ENCODE results near the gene TENT5C. TPM values are rescaled to one million over a fixed set of nuclear protein-coding genes. Genes with fewer than 3 reads are reported as not detected.

The TENT5C gene
- total RNA-seq, 1 experiment from 2014 or later, result not detected

DNA sequence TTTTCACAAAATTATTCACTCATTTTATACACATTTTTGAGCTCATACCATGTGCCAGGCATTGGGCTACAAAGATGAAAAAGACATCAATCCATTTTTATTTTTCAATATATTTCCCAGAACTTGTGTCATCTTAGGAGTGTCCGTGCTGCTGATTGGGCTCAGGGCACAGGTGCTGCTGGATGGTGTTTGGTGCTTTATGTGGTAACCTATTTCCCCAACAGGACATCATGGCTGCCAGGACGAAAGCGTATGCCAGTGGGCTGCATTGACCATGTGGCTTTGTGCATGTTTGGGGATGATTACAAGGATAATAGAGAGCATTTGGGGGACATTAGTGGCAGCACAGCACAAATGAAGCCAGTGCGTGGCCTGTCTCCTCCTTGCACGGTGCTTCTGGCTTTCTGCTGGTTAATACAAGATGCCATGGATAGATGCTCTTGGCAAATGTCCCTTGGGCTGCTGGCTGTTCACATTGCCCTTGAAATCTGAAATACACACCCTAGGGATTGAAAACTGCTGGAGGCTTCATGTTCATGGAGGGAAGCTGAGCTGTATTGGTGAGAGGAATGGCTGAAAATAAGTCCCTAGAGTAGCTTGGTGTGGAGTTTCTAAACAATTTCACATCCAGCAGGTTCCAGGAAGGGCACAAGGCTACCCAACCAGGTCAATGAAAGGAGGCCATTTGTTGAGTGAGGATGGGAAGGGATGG, 52.3 kb downstream of the TENT5C start:
- CTCF ChIA-PET, result interaction anchor here (0.6 to 3.3 kb wide), 8 partner anchors 11 to 373 kb away, joined by 3 to 14 read pairs (median 3); no protein-coding TSS in a partner anchor
- intact Hi-C loops (cut with micrococcal nuclease), result no loop called here
- POLR2A ChIA-PET, result interaction anchor here (0.6 to 1.0 kb wide), 3 partner anchors 10 to 74 kb away, joined by 3 to 4 read pairs (median 3); no protein-coding TSS in a partner anchor

DNA sequence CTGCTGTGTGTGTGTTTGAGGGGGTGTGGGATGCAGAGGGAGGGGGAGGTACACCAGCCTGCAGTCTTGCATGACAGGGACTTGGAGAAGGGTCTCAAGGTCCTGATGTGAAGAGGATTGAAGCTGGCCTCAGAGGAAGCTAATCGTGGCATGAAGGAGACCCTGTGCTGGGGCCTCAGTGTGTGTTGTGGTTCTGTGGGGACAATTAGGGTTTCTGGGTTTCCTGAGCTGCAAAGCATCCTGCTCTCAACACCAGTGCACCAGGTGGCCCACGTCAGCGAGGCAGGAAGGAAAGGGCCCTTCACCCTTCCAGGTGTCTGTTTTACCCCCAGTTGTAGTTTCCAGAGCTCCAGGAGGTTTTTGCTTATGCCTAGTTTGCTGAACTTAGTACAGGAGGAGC, 52.8 kb downstream of the TENT5C start:
- no TSS peak for BruUV-seq (replicated peaks)
- no peaks in the 10 kb centered on the region for H3K9me3 Mint-ChIP-seq (ENCODE audit: unreplicated experiment)
- H3K27me3 Mint-ChIP-seq (ENCODE audit: insufficient read depth, unreplicated experiment), result no peaks in the 10 kb centered on the region
- no peak overlapping the region for H3K4me3 Mint-ChIP-seq (ENCODE audit: unreplicated experiment)
- TF ChIP-seq, protein P1, sequence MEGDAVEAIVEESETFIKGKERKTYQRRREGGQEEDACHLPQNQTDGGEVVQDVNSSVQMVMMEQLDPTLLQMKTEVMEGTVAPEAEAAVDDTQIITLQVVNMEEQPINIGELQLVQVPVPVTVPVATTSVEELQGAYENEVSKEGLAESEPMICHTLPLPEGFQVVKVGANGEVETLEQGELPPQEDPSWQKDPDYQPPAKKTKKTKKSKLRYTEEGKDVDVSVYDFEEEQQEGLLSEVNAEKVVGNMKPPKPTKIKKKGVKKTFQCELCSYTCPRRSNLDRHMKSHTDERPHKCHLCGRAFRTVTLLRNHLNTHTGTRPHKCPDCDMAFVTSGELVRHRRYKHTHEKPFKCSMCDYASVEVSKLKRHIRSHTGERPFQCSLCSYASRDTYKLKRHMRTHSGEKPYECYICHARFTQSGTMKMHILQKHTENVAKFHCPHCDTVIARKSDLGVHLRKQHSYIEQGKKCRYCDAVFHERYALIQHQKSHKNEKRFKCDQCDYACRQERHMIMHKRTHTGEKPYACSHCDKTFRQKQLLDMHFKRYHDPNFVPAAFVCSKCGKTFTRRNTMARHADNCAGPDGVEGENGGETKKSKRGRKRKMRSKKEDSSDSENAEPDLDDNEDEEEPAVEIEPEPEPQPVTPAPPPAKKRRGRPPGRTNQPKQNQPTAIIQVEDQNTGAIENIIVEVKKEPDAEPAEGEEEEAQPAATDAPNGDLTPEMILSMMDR (IDR thresholded peaks at IDR 0.05; ENCODE audit: unreplicated experiment), result no peak
- ChIA-PET POLR2A (interaction anchor here (0.7 kb wide), 1 partner anchor 74 kb away, joined by 4 read pairs; no protein-coding TSS in a partner anchor), CTCF (interaction anchor here (0.6 to 1.0 kb wide), 4 partner anchors 10 to 374 kb away, joined by 3 read pairs; no protein-coding TSS in a partner anchor)
- no peaks in the 10 kb centered on the region for H3K36me3 Mint-ChIP-seq (ENCODE audit: insufficient read depth, unreplicated experiment)
- intact Hi-C loops (cut with micrococcal nuclease), result no loop called here
- DNase-seq (ENCODE audit: unreplicated experiment), result no peak
- peaks cover 23% of the 10 kb centered on the region for H3K4me1 Mint-ChIP-seq (ENCODE audit: insufficient read depth, unreplicated experiment)
- H3K27ac Mint-ChIP-seq (ENCODE audit: low read depth, unreplicated experiment), result no peak overlapping the region

More for the DNA sequence above, 52.3 kb downstream of the TENT5C start:
- Mint-ChIP-seq H3K36me3 (ENCODE audit: insufficient read depth, unreplicated experiment) (no peaks in the 10 kb centered on the region), H3K27me3 (ENCODE audit: insufficient read depth, unreplicated experiment) (no peaks in the 10 kb centered on the region), H3K9me3 (ENCODE audit: unreplicated experiment) (no peaks in the 10 kb centered on the region), H3K4me3 (ENCODE audit: unreplicated experiment) (no peak overlapping the region), H3K4me1 (ENCODE audit: insufficient read depth, unreplicated experiment) (peaks cover 23% of the 10 kb centered on the region), H3K27ac (ENCODE audit: low read depth, unreplicated experiment) (no peak overlapping the region)
- TF ChIP-seq, protein P1 (IDR thresholded peaks at IDR 0.05; ENCODE audit: unreplicated experiment), result no peak
- BruUV-seq (replicated peaks), result no TSS peak
- no peak for DNase-seq (ENCODE audit: unreplicated experiment)

DNA sequence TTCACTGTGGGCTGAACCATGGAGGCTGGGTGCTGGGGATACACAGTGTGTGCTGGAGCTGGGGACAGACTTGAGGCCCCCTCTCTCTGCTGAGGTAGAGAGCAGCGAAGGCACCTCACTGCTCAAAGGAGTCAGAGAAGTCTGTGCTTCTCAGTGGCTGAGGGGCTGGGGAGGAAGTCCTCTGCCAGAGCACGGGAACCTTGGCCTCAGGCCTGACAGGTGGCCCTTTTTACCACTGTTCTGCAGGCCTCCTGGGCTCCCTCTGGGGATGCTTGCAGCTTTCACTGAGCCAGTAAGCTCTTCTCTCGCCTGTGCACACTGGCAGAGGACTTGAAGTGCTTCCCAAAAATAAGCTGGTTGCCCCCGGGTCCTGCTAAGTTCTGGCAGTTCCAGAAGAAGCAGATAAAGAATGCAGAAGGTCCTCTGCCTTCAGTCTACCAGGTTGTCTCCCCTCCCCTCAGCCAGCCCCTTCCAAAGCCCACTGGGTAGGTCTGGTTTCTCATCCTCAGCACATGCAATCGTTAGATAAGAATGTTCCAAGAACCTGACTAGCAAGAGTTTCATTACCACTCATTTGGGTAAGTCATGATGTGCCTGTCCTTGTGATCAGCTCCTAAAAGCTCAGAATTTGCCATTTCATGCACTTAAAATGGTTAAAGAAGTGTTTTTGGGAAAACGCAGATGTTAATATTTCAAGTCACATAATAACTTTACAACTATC, 53.9 kb downstream of the TENT5C start:
- DNase-seq (ENCODE audit: unreplicated experiment), result no peak
- intact Hi-C loops (cut with micrococcal nuclease), result no loop called here
- H3K4me3 Mint-ChIP-seq (ENCODE audit: unreplicated experiment), result no peak overlapping the region
- TF ChIP-seq, protein P1 (IDR thresholded peaks at IDR 0.05; ENCODE audit: unreplicated experiment), result no peak
- ChIA-PET CTCF (interaction anchor here (0.6 to 1.8 kb wide), 2 partner anchors 38 to 94 kb away, joined by 3 to 4 read pairs; no protein-coding TSS in a partner anchor), POLR2A (no interaction called here)
- no peaks in the 10 kb centered on the region for H3K27me3 Mint-ChIP-seq (ENCODE audit: insufficient read depth, unreplicated experiment)
- no peaks in the 10 kb centered on the region for H3K36me3 Mint-ChIP-seq (ENCODE audit: insufficient read depth, unreplicated experiment)
- H3K9me3 Mint-ChIP-seq (ENCODE audit: unreplicated experiment), result no peaks in the 10 kb centered on the region
- no TSS peak for BruUV-seq (replicated peaks)
- H3K4me1 Mint-ChIP-seq (ENCODE audit: insufficient read depth, unreplicated experiment), result peaks cover 22% of the 10 kb centered on the region
- H3K27ac Mint-ChIP-seq (ENCODE audit: low read depth, unreplicated experiment), result no peak overlapping the region
